ENCODE results near the gene LINGO3. TPM values are rescaled to one million over a fixed set of nuclear protein-coding genes. Genes with fewer than 3 reads are reported as not detected.

Gene LINGO3
- total and polyA plus RNA-seq, 2 of the 4 experiments (the other 2 are of a cell fraction), result not detected

DNA sequence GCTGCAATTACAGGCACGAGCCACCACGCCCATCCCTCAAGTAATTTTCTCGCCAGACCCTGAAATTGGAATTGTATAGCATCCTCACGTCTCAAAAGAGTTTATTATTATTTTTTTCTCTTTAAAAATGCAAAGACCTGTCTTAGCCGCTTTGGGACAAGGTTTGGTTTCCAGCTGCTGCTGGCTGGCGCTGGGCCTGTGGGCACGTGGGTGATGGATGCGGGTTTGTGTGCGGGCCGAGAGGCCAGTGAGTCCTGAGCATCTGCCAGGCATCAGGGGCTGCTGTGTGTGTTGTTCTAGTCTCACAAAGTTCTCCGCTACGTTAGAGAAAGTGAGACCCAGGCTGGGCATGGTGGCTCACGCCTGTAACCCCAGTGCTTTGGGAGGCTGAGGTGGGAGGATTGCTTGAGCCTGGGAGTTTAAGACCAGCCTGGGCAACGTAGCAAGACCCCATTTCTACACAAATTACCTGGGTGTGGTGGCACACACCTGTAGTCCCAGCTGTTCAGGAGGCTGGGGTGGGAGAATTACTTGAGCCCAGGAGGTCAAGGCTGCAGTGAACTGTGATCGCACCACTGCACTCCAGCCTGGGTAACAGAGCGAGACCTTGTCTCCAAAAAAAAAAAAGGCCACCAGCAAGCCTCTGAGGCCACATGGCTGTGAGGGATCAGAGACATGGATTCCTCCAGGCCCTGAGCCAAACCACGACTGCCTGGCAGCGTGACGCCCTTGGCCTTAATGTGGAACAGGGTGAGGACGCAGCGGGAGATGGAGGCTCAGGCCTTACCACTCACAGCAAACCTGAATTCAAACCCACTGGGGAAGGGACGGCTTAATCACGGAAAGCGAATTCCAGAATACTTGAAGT lies 47.4 kb upstream of the LINGO3 start:
- Histone ChIP-seq H4K8ac (ENCODE audit: low read depth in 2 of 2, low read length in 2 of 2) (no peak overlapping the region), H3K27me3 (ENCODE audit: control insufficient read depth, insufficient read depth, low read length) (peaks cover 15% of the 10 kb centered on the region), H3K9me3 (ENCODE audit: control insufficient read depth, insufficient read depth, low read length) (no peaks in the 10 kb centered on the region), H3K56ac (ENCODE audit: extremely low read depth, insufficient read depth, low read length) (no peak overlapping the region), H2BK15ac (ENCODE audit: low read depth, low read length) (no peak overlapping the region), H3K4me1 (ENCODE audit: control insufficient read depth, insufficient read depth, low read length) (no peaks in the 10 kb centered on the region), H3K4me2 (ENCODE audit: low read depth, low read length) (no peak overlapping the region), H2BK5ac (ENCODE audit: low read depth, low read length, poor library complexity, severe bottlenecking) (no peak overlapping the region), H2AK5ac (ENCODE audit: low read depth, low read length) (no peak overlapping the region), H2AFZ (replicated peaks; ENCODE audit: low read length, poor library complexity) (no peak overlapping the region), H2BK20ac (ENCODE audit: low read depth, low read length) (no peak overlapping the region), H4K5ac (ENCODE audit: low read depth, low read length) (no peak overlapping the region), H3K4me3 (ENCODE audit: insufficient read depth, low read depth, low read length) (no peak overlapping the region), H3K27ac (ENCODE audit: insufficient read depth, low read length) (no peak overlapping the region), H3K79me1 (ENCODE audit: low read depth in 1 of 2, low read length in 2 of 2) (no peaks in the 10 kb centered on the region), H3K36me3 (ENCODE audit: control insufficient read depth, insufficient read depth, low read length) (peaks cover 20% of the 10 kb centered on the region; the same call in 1 of the 2 replicates), H2AK9ac (replicated peaks; ENCODE audit: low read depth, low read length, poor library complexity) (peak overlapping the region; percentile 24), H3K4ac (ENCODE audit: low read depth, low read length) (no peak overlapping the region), H3K23ac (ENCODE audit: low read depth, low read length) (no peak overlapping the region), H3K9ac (ENCODE audit: low read depth, low read length) (no peak overlapping the region), H4K20me1 (ENCODE audit: insufficient read depth, low read length) (no peaks in the 10 kb centered on the region), H4K91ac (ENCODE audit: insufficient read depth, low read depth, low read length) (no peak overlapping the region), H3K9me1 (ENCODE audit: insufficient read depth, low read length) (no peaks in the 10 kb centered on the region), H2BK120ac (ENCODE audit: low read depth, low read length) (no peak overlapping the region), H3K14ac (replicated peaks; ENCODE audit: low read depth, low read length) (no peak overlapping the region), H3K18ac (ENCODE audit: low read depth, low read length) (no peak overlapping the region)
- dilution Hi-C loops (cut with HindIII; ENCODE audit: low sequenced_read_pairs, unreplicated experiment) (no loop called here), in situ Hi-C loops (cut with MboI; ENCODE audit: low sequenced_read_pairs) (no loop called here), intact Hi-C loops (cut with micrococcal nuclease) (no loop called here)
- 91% methylated on average over 13 of the region's 24 CpGs; no CpG with 5 or more reads in 1 of the 2 experiments for WGBS, 2 experiments (ENCODE audit: extremely low coverage in 2 of 2, insufficient read length in 1 of 2)
- DNase-seq (no peak), ATAC-seq (ENCODE audit: low read depth) (no peak)
- ChIA-PET POLR2A (ENCODE audit: unreplicated experiment) (no interaction called here), CTCF (no interaction called here)
- no TSS peak for BruUV-seq (replicated peaks)
- TF ChIP-seq RAD21 (IDR thresholded peaks at IDR 0.05; ENCODE audit: low read length) (no peak), RFX5 (IDR thresholded peaks at IDR 0.05; ENCODE audit: low read depth, low read length) (no peak), MAZ (IDR thresholded peaks at IDR 0.05; ENCODE audit: borderline replicate concordance, low read depth, low read length) (no peak), BHLHE40 (IDR thresholded peaks at IDR 0.05; ENCODE audit: low read depth, low read length) (no peak), CEBPB (IDR thresholded peaks at IDR 0.05; ENCODE audit: low read depth, low read length) (no peak), CHD1 (IDR thresholded peaks at IDR 0.05; ENCODE audit: low read depth, low read length) (no peak), SMC3 (IDR thresholded peaks at IDR 0.05; ENCODE audit: low read depth, low read length) (no peak)
- TF ChIP-seq, protein P1, sequence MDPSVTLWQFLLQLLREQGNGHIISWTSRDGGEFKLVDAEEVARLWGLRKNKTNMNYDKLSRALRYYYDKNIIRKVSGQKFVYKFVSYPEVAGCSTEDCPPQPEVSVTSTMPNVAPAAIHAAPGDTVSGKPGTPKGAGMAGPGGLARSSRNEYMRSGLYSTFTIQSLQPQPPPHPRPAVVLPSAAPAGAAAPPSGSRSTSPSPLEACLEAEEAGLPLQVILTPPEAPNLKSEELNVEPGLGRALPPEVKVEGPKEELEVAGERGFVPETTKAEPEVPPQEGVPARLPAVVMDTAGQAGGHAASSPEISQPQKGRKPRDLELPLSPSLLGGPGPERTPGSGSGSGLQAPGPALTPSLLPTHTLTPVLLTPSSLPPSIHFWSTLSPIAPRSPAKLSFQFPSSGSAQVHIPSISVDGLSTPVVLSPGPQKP (IDR thresholded peaks at IDR 0.05; ENCODE audit: borderline replicate concordance, low read depth, low read length), result no peak
